GM18520 (cell line): ENCODE data around the gene TOX2.

Experiments used
- ATAC-seq: cut with Tn5 transposase; IDR thresholded peaks from one replicate; pipeline ENCODE4 v1.9.1; 2021; ENCODE audit not compliant: unreplicated experiment

The TOX2 gene

GRCh38 chr20:43915211-43916072 lies 790 bp downstream of the TOX2 start:
- no peak for ATAC-seq

GRCh38 chr20:43916073-43916880 lies 1.6 kb downstream of the TOX2 start:
- no peak for ATAC-seq

- peak; percentile 21 for ATAC-seq
Observed at GRCh38 chr20:43916881-43917371, 2.3 kb downstream of the TOX2 start.

- no peak for ATAC-seq
Observed at GRCh38 chr20:43917380-43917779, 2.7 kb downstream of the TOX2 start.

GRCh38 chr20:43919686-43920403 lies 5.2 kb downstream of the TOX2 start:
- ATAC-seq: no peak

- no peak for ATAC-seq
Observed at GRCh38 chr20:43920797-43921196, 6.1 kb downstream of the TOX2 start.

- no peak for ATAC-seq
Observed at GRCh38 chr20:43921227-43921780, 6.7 kb downstream of the TOX2 start.

- ATAC-seq: no peak
Observed at GRCh38 chr20:43922614-43923013, 8.0 kb downstream of the TOX2 start.

GRCh38 chr20:43923322-43923721 lies 8.7 kb downstream of the TOX2 start:
- ATAC-seq: no peak

GRCh38 chr20:43923917-43924316 lies 9.3 kb downstream of the TOX2 start:
- ATAC-seq: no peak

GRCh38 chr20:43925215-43925614 lies 10.6 kb downstream of the TOX2 start:
- ATAC-seq: no peak

GRCh38 chr20:43925801-43926200 lies 11.1 kb downstream of the TOX2 start:
- ATAC-seq: no peak

- no peak for ATAC-seq
Observed at GRCh38 chr20:43926287-43927050, 11.8 kb downstream of the TOX2 start.

- no peak for ATAC-seq
Observed at GRCh38 chr20:43931976-43932375, 17.3 kb downstream of the TOX2 start.

- no peak for ATAC-seq
Observed at GRCh38 chr20:43934833-43935232, 20.2 kb downstream of the TOX2 start.

GRCh38 chr20:43936104-43936770 lies 21.6 kb downstream of the TOX2 start:
- no peak for ATAC-seq

- ATAC-seq: no peak
Observed at GRCh38 chr20:43936805-43937204, 22.2 kb downstream of the TOX2 start.

- ATAC-seq: no peak
Observed at GRCh38 chr20:43937591-43937990, 22.9 kb downstream of the TOX2 start.

- ATAC-seq: no peak
Observed at GRCh38 chr20:43938017-43938655, 23.5 kb downstream of the TOX2 start.
